OCI-LY7 (cell line): ENCODE data around the gene C12orf60. TPM values are rescaled to one million over a fixed set of nuclear protein-coding genes. Genes with fewer than 3 reads are reported as not detected.
A peak's percentile ranks its signal among the peaks of the same experiment; 100 is the strongest.

Source experiments
- BruUV-seq: library from RNA; stranded (reverse); fragments of 400-500 nt; replicated peaks from 2 replicates; lab custom pipeline; 2021; lab: Mats Ljungman, UMichigan
- CTCF ChIA-PET: fragments of 300-600 bp; sonication (Branson Sonifier 250); formaldehyde crosslinking; loops from one replicate; lab custom pipeline; 2022; ENCODE audit warnings: antibody characterized with exemption; ENCODE audit not compliant: unreplicated experiment; lab: Charles Lee
- POLR2A ChIA-PET: fragments of 300-600 bp; sonication (Branson Sonifier 250); formaldehyde crosslinking; loops from one replicate; lab custom pipeline; 2022; ENCODE audit warnings: antibody characterized with exemption; lab: Charles Lee
- DNase-seq: peaks from one replicate; pipeline ENCODE4 v3.0.0-alpha.2; 2015; ENCODE audit warnings: low spot score
- H2AFZ ChIP-seq: fragments of 200-600 bp; sonication (generic), shearing (Covaris generic); 2 replicates; pipeline ENCODE4 v1.6.1; 2014; ENCODE audit warnings: mild to moderate bottlenecking, antibody characterized with exemption, low read length, moderate library complexity
- H3K27ac ChIP-seq: fragments of 200-600 bp; sonication (generic); 2 replicates; pipeline ENCODE4 v1.5.1; 2014; ENCODE audit warnings: mixed run types, low read depth, mild to moderate bottlenecking, moderate library complexity, low read length, inconsistent platforms; ENCODE audit not compliant: poor library complexity, severe bottlenecking
- H3K36me3 ChIP-seq: fragments of 200-600 bp; sonication (generic); 2 replicates; pipeline ENCODE4 v1.6.1; 2014; ENCODE audit warnings: mild to moderate bottlenecking, antibody characterized with exemption, low read length, moderate library complexity, mixed read lengths; ENCODE audit not compliant: insufficient read depth
- H3K4me1 ChIP-seq: fragments of 200-600 bp; sonication (generic); 2 replicates; pipeline ENCODE4 v1.5.1; 2014; ENCODE audit warnings: mild to moderate bottlenecking, low read length; ENCODE audit not compliant: insufficient read depth, poor library complexity, severe bottlenecking
- H3K4me2 ChIP-seq: fragments of 200-600 bp; sonication (generic); 2 replicates; pipeline ENCODE4 v1.6.1; 2014; ENCODE audit warnings: mild to moderate bottlenecking, low read length
- H3K4me3 ChIP-seq: fragments of 200-600 bp; sonication (generic); 2 replicates; pipeline ENCODE4 v1.5.1; 2014; ENCODE audit warnings: mild to moderate bottlenecking, low read depth, low read length; ENCODE audit not compliant: poor library complexity, severe bottlenecking
- H3K79me2 ChIP-seq: fragments of 200-600 bp; sonication (generic); 2 replicates; pipeline ENCODE4 v1.6.1; 2016; ENCODE audit warnings: low read depth, mild to moderate bottlenecking, low read length, moderate library complexity, mixed read lengths; ENCODE audit not compliant: insufficient read depth
- H3K9me2 ChIP-seq: fragments of 200-600 bp; sonication (generic); 2 replicates; pipeline ENCODE4 v1.6.1; 2016; ENCODE audit warnings: mild to moderate bottlenecking, low read length, mixed read lengths; ENCODE audit not compliant: insufficient read depth
- H3K9me3 ChIP-seq: fragments of 200-600 bp; sonication (generic); 2 replicates; pipeline ENCODE4 v1.6.1; 2014; ENCODE audit warnings: mild to moderate bottlenecking, mixed run types, low read length, mixed read lengths
- H4K20me1 ChIP-seq: fragments of 200-600 bp; sonication (generic); 2 replicates; pipeline ENCODE4 v1.6.1; 2014; ENCODE audit warnings: mild to moderate bottlenecking, antibody characterized with exemption, low read length, moderate library complexity, mixed read lengths; ENCODE audit not compliant: insufficient read depth
- CTCF ChIP-seq: fragments of 200-600 bp; sonication (generic); conservative IDR thresholded peaks from 2 replicates; pipeline ENCODE4 v1.5.1; 2014; ENCODE audit warnings: mild to moderate bottlenecking, antibody characterized with exemption, low read length, moderate library complexity, mixed read lengths
- EZH2phosphoT487 ChIP-seq: fragments of 200-600 bp; sonication (generic); IDR thresholded peaks from 2 replicates; pipeline ENCODE4 v1.6.1; 2018; ENCODE audit warnings: low read depth, borderline replicate concordance, mild to moderate bottlenecking, mixed run types, antibody characterized with exemption, low read length, moderate library complexity, mixed read lengths
- intact Hi-C: fragments of 100-400 bp; cut with micrococcal nuclease; formaldehyde crosslinking; loops from one replicate; pipeline ENCODE4 v1.10.0; 2022; ENCODE audit not compliant: unreplicated experiment
- total RNA-seq, 2 experiments: library from RNA; depleted of rRNA in 1 of 2; stranded (reverse); fragments of >200 nt in 1 of 2; shearing (Covaris generic) in 1 of 2; gene quantifications; 2 replicates each; pipeline ENCODE4 v1.2.3, GENCODE V29; 2014 to 2022

The C12orf60 gene
- total RNA-seq, 2 experiments from 2014 or later: 2.8 to 3.4 TPM

GRCh38 chr12:14843425-14843887, 40.0 kb downstream of the C12orf60 start, which contains the start of gene ART4:
Gene ART4 (minus strand): TSS chr12:14843526. CDS start chr12:14843113, 413 bp downstream.
- CTCF ChIA-PET: no interaction called here
- H3K27ac ChIP-seq: no peak within 1 kb of the TSS
- H3K4me3 ChIP-seq: no peak within 1 kb of the TSS
- intact Hi-C loops: loop anchor here (5.0 kb wide), 1 partner anchor 121 kb away; no protein-coding TSS in a partner anchor
- H2AFZ ChIP-seq: no peak within 1 kb of the TSS
- no peaks in the 10 kb centered on the region for H3K9me3 ChIP-seq
- no peaks in the 10 kb centered on the region for H3K36me3 ChIP-seq
- no peaks in the 10 kb centered on the region for H3K9me2 ChIP-seq
- H3K79me2 ChIP-seq: no peaks in the 10 kb centered on the region
- peaks cover 5% of the 10 kb centered on the region for H3K4me1 ChIP-seq
- no peaks in the 10 kb centered on the region for H4K20me1 ChIP-seq
- POLR2A ChIA-PET: no interaction called here
- DNase-seq: no peak
- H3K4me2 ChIP-seq: no peak within 1 kb of the TSS
- TF ChIP-seq CTCF (no peak), EZH2phosphoT487 (no peak)
- BruUV-seq: no TSS peak

GRCh38 chr12:14844401-14844800, 40.9 kb downstream of the C12orf60 start:
- DNase-seq: no peak
- no TSS peak for BruUV-seq
- H3K36me3 ChIP-seq: no peaks in the 10 kb centered on the region
- H3K9me3 ChIP-seq: no peaks in the 10 kb centered on the region
- H3K4me2 ChIP-seq: no peak overlapping the region
- ChIA-PET CTCF (no interaction called here), POLR2A (no interaction called here)
- TF ChIP-seq EZH2phosphoT487: no peak
- no peak for TF ChIP-seq CTCF
- no peak overlapping the region for H3K4me3 ChIP-seq
- no peak overlapping the region for H3K27ac ChIP-seq
- no peaks in the 10 kb centered on the region for H3K9me2 ChIP-seq
- H2AFZ ChIP-seq: no peak overlapping the region
- H3K79me2 ChIP-seq: no peaks in the 10 kb centered on the region
- H3K4me1 ChIP-seq: peaks cover 5% of the 10 kb centered on the region
- intact Hi-C loops: loop anchor here (5.0 kb wide), 1 partner anchor 122 kb away; no protein-coding TSS in a partner anchor
- no peaks in the 10 kb centered on the region for H4K20me1 ChIP-seq

- TF ChIP-seq CTCF: peak; percentile 99
- no peak for TF ChIP-seq EZH2phosphoT487
- no peaks in the 10 kb centered on the region for H3K9me3 ChIP-seq
- H3K9me2 ChIP-seq: no peaks in the 10 kb centered on the region
- H3K27ac ChIP-seq: no peak overlapping the region
- H4K20me1 ChIP-seq: no peaks in the 10 kb centered on the region
- DNase-seq: peak; percentile 75
- H3K4me2 ChIP-seq: no peak overlapping the region
- H3K4me3 ChIP-seq: no peak overlapping the region
- BruUV-seq: no TSS peak
- ChIA-PET CTCF (interaction anchor here (1.0 kb wide), 1 partner anchor 42 kb away, joined by 4 read pairs; no protein-coding TSS in a partner anchor), POLR2A (no interaction called here)
- no peaks in the 10 kb centered on the region for H3K79me2 ChIP-seq
- H3K4me1 ChIP-seq: peaks cover 5% of the 10 kb centered on the region
- H2AFZ ChIP-seq: 0 out of 2 replicates have a peak overlapping the region, but pooled peaks have one; percentile 55
- intact Hi-C loops: loop anchor here (1.0 to 5.0 kb wide), 3 partner anchors 47 to 422 kb away; no protein-coding TSS in a partner anchor
- H3K36me3 ChIP-seq: no peaks in the 10 kb centered on the region
Observed at GRCh38 chr12:14845350-14845750, 41.9 kb downstream of the C12orf60 start.
